DOHH2 (cell line): ENCODE measurements around the gene SH3RF3.

Experiments used
- H3F3A ChIP-seq: fragments of 200-600 bp; sonication (generic), shearing (Covaris generic); 2 replicates; pipeline ENCODE4 v1.6.0; 2016; ENCODE audit warnings: antibody characterized with exemption, mild to moderate bottlenecking; ENCODE audit not compliant: control insufficient read depth, insufficient read depth
- H3K27ac ChIP-seq: fragments of 200-600 bp; sonication (generic); 2 replicates; pipeline ENCODE4 v1.5.1; 2014; ENCODE audit warnings: low read depth, mild to moderate bottlenecking, low read length, moderate library complexity
- H3K27me3 ChIP-seq: fragments of 200-600 bp; sonication (generic); 2 replicates; pipeline ENCODE4 v1.6.1; 2014; ENCODE audit warnings: mild to moderate bottlenecking, low read length, mixed read lengths; ENCODE audit not compliant: control insufficient read depth
- H3K36me3 ChIP-seq: fragments of 200-600 bp; sonication (generic); 2 replicates; pipeline ENCODE4 v1.6.1; 2014; ENCODE audit warnings: mild to moderate bottlenecking, low read length, moderate library complexity, mixed read lengths; ENCODE audit not compliant: control insufficient read depth
- H3K4me1 ChIP-seq: fragments of 200-600 bp; sonication (generic); 2 replicates; pipeline ENCODE4 v1.6.1; 2014; ENCODE audit warnings: mild to moderate bottlenecking, low read length, mixed read lengths; ENCODE audit not compliant: control insufficient read depth
- H3K4me2 ChIP-seq: fragments of 200-600 bp; sonication (generic); 2 replicates; pipeline ENCODE4 v1.6.0; 2014; ENCODE audit warnings: mild to moderate bottlenecking, low read length, moderate library complexity
- H3K4me3 ChIP-seq: fragments of 200-600 bp; sonication (generic); 2 replicates; pipeline ENCODE4 v1.5.1; 2014; ENCODE audit warnings: mild to moderate bottlenecking, low read length, mixed read lengths
- H3K79me2 ChIP-seq: fragments of 200-600 bp; sonication (generic); 2 replicates; pipeline ENCODE4 v1.6.1; 2014; ENCODE audit warnings: mild to moderate bottlenecking, low read length, mixed read lengths; ENCODE audit not compliant: control insufficient read depth
- H3K9me2 ChIP-seq: fragments of 200-600 bp; sonication (generic); replicated peaks from 2 replicates; pipeline ENCODE4 v1.6.1; 2014; ENCODE audit warnings: mild to moderate bottlenecking, low read length, mixed read lengths; ENCODE audit not compliant: control insufficient read depth
- H3K9me3 ChIP-seq: fragments of 200-600 bp; sonication (generic); 2 replicates; pipeline ENCODE4 v1.6.1; 2014; ENCODE audit warnings: antibody characterized with exemption, low read length, mixed read lengths; ENCODE audit not compliant: control insufficient read depth, insufficient read depth
- H4K20me1 ChIP-seq: fragments of 200-600 bp; sonication (generic); 2 replicates; pipeline ENCODE4 v1.6.0; 2014; ENCODE audit warnings: low read depth, mild to moderate bottlenecking, antibody characterized with exemption, low read length, moderate library complexity; ENCODE audit not compliant: control insufficient read depth, insufficient read depth
- CTCF ChIP-seq: fragments of 200-600 bp; sonication (generic); IDR thresholded peaks from one replicate; pipeline ENCODE4 v1.5.1; 2014; ENCODE audit warnings: antibody characterized with exemption, mild to moderate bottlenecking, low read depth, low read length; ENCODE audit not compliant: poor library complexity, severe bottlenecking
- EZH2phosphoT487 ChIP-seq: fragments of 200-600 bp; sonication (generic); IDR thresholded peaks from 2 replicates; pipeline ENCODE4 v1.6.1; 2017; ENCODE audit warnings: borderline replicate concordance, mild to moderate bottlenecking, antibody characterized with exemption, low read length, moderate library complexity, mixed read lengths

The SH3RF3 gene

GRCh38 chr2:109244750-109245382 is 115.9 kb downstream of the SH3RF3 start:
- Histone ChIP-seq H3K9me2 (no peaks in the 10 kb centered on the region), H3K36me3 (no peaks in the 10 kb centered on the region), H3K4me3 (no peak overlapping the region), H4K20me1 (no peaks in the 10 kb centered on the region), H3K4me1 (peaks cover 6% of the 10 kb centered on the region; the same call in 1 of the 2 replicates), H3K79me2 (no peaks in the 10 kb centered on the region), H3K9me3 (no peaks in the 10 kb centered on the region), H3K27me3 (peaks cover 3% of the 10 kb centered on the region; the same call in 1 of the 2 replicates), H3K4me2 (no peak overlapping the region), H3K27ac (no peak overlapping the region), H3F3A (no peaks in the 10 kb centered on the region)
- TF ChIP-seq EZH2phosphoT487, result no peak
- TF ChIP-seq CTCF, result no peak

- no peak overlapping the region for H3K27ac ChIP-seq
- H4K20me1 ChIP-seq, result no peaks in the 10 kb centered on the region
- no peaks in the 10 kb centered on the region for H3F3A ChIP-seq
- H3K4me3 ChIP-seq, result no peak overlapping the region
- no peaks in the 10 kb centered on the region for H3K9me2 ChIP-seq
- H3K4me2 ChIP-seq, result no peak overlapping the region
- TF ChIP-seq EZH2phosphoT487, result no peak
- no peak for TF ChIP-seq CTCF
- no peaks in the 10 kb centered on the region for H3K79me2 ChIP-seq
- no peaks in the 10 kb centered on the region for H3K9me3 ChIP-seq
- H3K27me3 ChIP-seq, result peaks cover 3% of the 10 kb centered on the region; the same call in 1 of the 2 replicates
- peaks cover 6% of the 10 kb centered on the region; the same call in 1 of the 2 replicates for H3K4me1 ChIP-seq
- H3K36me3 ChIP-seq, result no peaks in the 10 kb centered on the region
Observed at GRCh38 chr2:109246176-109246575, 117.2 kb downstream of the SH3RF3 start.

- Histone ChIP-seq H3K27ac (no peak overlapping the region), H3K9me3 (no peaks in the 10 kb centered on the region), H3K36me3 (no peaks in the 10 kb centered on the region), H3F3A (no peaks in the 10 kb centered on the region), H3K9me2 (no peaks in the 10 kb centered on the region), H3K27me3 (peaks cover 3% of the 10 kb centered on the region; the same call in 1 of the 2 replicates), H3K4me1 (peaks cover 6% of the 10 kb centered on the region; the same call in 1 of the 2 replicates), H4K20me1 (no peaks in the 10 kb centered on the region), H3K4me3 (no peak overlapping the region), H3K4me2 (no peak overlapping the region), H3K79me2 (no peaks in the 10 kb centered on the region)
- TF ChIP-seq EZH2phosphoT487 (no peak), CTCF (no peak)
Observed at GRCh38 chr2:109246616-109247015, 117.6 kb downstream of the SH3RF3 start.
